ENCODE data around the gene CNBD2. TPM values are rescaled to one million over a fixed set of nuclear protein-coding genes. Genes with fewer than 3 reads are reported as not detected.
A peak's percentile ranks its signal among the peaks of the same experiment; 100 is the strongest.
"Not testable (repeated sequence)": the region's sequence is repeated elsewhere in the genome, so short reads cannot be mapped to it uniquely, and the experiment has no call there.

The CNBD2 gene
- total RNA-seq (2014; rRNA removed; shearing (Covaris generic)) = 3.7 and 7.1 TPM in 2 replicates
- 9.7 and 19.6 TPM in 2 replicates for polyA plus RNA-seq (2014; cell fraction: nucleus; rRNA removed)

DNA sequence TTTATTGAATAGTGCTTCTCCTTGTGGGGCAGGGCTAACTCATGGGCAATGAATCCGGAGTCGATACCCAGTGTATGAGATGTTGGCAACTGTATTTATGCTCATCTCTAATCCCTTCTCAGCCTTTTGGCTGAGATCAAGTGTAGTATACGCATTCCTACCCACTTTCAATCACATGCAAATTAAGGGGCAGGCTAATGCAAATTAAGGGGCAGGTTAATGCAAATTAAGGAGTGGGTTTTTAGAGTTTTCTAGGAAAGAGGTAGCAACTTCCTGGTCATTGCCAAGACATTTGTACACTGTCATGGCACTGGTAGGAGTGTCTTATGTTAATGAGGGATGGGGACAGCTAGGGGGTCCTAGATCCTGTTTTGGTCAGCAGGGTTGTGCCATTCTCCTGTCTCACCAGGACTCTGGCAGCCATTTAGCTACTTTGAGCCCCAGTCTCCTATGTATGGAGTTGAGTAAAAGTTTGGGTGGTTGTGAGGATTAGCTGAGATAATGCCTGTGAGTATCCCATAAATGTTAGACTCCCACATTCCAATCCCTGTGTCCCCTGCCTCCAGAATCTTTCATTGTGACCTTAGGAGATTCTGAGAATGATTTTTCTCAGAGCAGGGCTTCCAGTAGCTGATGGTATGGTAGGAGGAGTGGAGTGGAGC lies at the start of gene CNBD2:
CNBD2 (plus strand) TSS at position 612 of the 662 bp plus-strand sequence. CDS start 173 bp downstream, outside the sequence.
- no peak for DNase-seq (ENCODE audit: extremely low read depth, low read depth)

DNA sequence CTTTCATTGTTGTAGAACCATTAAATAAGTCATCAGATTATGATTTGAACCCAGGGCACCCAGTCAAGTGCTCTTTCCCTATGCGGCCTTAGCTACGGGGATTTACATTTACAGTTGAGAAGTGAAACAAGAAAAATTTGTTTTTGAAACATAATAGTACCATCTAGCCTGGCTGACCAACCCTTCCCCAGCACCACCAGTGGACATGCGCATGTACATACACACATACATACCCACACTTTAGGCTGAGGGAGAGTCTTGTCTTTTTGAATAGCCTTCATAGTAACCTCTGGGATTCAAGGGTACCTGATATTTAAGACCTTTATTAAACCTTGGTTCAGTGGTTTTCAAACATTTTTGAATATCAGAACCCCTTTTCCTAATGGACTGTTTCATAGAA lies 47.9 kb upstream of the CNBD2 start:
- DNase-seq (ENCODE audit: extremely low read depth, low read depth) = no peak

DNA sequence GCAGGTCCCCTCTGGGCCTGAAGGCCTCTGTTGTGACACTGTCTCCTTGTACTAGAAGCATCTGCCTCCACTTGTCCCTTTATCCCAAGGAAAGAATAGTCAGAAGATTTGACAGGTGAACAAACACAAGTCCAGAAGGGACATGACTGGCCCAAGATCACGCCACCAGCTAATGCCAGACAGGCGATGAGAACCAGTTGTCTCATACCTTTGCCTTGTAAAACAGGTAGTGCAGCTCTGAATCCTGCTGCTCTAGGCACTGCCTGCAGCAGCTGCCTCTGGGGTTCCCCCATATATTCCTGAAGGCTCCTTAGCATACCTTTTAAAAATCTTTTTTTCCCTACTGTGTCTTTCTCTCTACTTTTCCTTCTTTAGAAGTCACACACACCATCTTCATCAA lies 39.1 kb upstream of the CNBD2 start:
- no peak for DNase-seq (ENCODE audit: extremely low read depth, low read depth)

DNA sequence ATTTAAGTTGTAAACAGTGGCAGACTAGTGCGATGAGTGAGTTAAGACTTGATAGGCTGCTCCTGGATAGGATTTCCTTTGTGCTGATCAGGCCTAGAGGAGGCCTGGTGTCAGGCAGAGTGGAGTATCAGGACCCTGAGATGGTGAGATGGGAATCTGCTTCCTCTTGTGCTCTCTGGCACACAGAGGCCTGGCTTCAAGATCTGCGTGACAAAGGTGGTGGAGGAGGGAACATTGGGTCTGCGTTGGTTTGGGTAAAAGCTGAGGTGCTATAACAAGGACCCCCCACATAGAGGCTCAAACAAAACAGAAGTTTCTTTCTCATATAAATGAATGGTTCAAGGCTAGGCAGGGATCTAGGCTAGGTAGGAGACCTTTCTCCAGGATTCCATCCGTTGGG lies 34.3 kb upstream of the CNBD2 start:
- no peak for DNase-seq (ENCODE audit: extremely low read depth, low read depth)

DNA sequence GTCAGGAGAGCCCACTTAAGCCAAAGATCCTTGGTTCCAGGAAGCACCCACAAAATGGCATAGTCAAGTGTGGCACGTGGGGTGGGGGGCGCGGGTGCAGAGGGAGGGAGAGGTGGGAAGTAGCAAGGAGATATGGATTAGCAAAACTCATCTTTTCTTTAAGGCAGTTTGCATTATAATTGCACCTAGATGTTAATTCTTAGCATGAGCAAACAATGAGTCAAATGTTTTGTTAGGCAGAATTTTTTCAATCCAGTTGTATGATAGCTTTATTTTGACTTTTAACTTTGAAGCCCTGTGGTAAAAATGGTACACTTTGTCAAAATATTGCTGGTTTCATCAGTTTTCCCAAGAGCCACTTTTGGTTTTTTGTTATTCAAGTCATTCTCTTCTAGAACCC lies 29.1 kb upstream of the CNBD2 start:
- no peak for DNase-seq (ENCODE audit: extremely low read depth, low read depth)

DNA sequence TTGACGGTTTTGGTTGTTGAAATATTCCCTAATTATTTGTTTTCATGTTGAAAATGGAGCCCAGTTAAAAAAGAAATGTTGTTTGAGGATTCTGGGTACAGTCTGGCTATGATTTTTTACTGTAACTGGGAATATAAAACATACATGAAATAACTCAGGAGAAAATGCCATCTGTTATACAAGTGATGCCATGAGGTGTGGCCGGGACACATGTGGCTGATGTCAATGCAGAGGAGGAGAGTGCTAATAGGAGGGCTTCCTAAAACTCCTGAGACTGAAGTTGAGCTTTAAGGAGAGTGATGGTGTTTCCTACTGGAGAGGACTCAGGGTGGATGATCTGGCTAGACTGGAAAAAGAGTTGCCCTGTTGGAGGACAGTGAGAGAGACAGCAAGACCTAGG lies 26.8 kb upstream of the CNBD2 start:
- DNase-seq (ENCODE audit: extremely low read depth, low read depth) = no peak

DNA sequence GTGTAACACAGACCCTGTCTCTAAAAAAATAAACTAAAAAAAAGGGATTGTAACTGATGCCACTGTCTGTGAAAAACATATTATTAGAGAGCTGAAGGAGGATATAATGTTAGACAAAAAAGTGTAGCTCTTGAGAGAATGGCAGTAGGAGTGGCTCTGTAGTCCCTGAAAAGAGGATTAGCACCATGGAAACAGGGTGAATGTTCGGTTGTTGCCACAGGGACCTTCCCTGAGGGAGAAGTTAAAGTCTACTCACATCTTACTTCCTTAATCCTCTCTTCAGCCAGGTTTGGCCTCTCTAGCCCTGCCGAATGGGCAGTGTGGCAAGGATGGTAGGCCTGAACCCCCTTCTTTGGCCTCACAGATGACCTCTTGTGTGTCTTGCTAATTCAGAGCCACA lies 26.1 kb upstream of the CNBD2 start:
- no peak for DNase-seq (ENCODE audit: extremely low read depth, low read depth)

DNA sequence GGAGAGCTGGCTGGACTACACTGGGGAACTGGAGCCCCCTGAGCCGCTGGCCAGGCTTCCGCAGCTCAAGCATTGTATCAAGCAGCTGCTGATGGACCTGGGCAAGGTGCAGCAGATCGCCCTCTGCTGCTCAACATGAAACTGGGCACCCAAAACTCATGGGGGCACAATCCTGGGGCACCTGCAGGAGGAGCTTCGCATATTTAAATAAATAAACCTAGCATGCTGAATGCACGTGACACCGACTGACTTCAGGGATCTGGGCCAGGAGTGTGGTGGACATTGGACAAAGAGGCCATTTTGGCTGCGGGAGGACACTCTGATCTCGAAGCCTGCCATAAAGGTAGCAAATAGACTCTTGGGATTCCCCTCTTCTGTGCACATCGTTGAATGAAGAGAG lies 20.9 kb upstream of the CNBD2 start:
- peak; percentile 29 for DNase-seq (ENCODE audit: extremely low read depth, low read depth)

DNA sequence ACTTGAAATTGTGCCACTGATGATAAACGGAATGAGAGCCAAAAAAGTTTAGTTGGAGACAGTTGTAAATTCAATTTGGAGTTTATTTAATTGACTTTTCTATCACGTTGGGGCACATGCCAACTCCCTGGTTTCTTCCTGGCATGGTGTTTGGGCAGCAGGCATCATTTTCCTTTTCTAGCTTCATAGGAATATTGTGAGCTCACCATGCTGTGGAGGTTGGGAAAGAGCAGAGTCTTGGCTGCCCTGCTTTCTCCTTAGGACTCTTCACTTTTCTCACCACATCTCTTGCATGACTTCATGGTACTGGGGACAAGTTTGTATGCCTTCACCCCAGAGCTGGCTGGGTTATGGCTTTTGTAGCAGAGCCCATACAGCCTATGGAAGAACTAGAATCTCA lies 20.5 kb upstream of the CNBD2 start:
- DNase-seq (ENCODE audit: extremely low read depth, low read depth) = no peak

DNA sequence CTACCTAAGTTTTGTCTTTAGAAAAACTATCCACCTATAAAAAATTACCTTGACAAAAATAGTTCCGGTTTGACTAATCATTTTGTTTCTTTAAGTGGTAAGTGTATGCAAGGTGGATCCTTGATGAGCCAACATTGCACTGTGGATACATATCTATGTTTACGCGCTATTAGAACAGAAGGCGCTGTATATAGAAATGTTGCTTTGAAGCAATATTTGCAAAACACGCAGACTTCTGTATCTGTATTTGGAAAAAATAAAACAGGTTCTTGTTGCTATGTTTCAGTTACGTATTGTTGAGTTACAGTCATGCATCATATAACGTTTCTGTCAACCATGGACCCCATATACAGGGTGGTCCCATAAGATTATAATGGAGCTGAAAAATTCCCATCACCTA lies 18.3 kb upstream of the CNBD2 start:
- DNase-seq (ENCODE audit: extremely low read depth, low read depth) = no peak

DNA sequence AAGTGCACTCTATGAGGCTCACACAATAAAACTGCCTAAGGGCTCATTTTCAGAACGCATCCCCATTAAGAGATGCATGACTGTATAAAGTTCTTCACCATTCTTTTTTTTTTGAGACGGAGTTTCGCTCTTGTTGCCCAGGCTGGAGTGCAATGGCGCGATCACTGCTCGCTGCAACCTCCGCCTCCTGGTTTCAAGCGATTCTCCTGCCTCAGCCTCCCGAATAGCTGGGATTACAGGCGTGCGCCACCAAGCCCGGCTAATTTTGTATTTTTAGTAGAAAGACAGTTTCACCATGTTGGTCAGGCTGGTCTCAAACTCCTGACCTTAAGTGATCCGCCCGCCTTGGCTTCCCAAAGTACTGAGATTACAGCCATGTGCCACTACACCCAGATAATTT lies 16.3 kb upstream of the CNBD2 start:
- DNase-seq (ENCODE audit: extremely low read depth, low read depth) = not testable (repeated sequence)

DNA sequence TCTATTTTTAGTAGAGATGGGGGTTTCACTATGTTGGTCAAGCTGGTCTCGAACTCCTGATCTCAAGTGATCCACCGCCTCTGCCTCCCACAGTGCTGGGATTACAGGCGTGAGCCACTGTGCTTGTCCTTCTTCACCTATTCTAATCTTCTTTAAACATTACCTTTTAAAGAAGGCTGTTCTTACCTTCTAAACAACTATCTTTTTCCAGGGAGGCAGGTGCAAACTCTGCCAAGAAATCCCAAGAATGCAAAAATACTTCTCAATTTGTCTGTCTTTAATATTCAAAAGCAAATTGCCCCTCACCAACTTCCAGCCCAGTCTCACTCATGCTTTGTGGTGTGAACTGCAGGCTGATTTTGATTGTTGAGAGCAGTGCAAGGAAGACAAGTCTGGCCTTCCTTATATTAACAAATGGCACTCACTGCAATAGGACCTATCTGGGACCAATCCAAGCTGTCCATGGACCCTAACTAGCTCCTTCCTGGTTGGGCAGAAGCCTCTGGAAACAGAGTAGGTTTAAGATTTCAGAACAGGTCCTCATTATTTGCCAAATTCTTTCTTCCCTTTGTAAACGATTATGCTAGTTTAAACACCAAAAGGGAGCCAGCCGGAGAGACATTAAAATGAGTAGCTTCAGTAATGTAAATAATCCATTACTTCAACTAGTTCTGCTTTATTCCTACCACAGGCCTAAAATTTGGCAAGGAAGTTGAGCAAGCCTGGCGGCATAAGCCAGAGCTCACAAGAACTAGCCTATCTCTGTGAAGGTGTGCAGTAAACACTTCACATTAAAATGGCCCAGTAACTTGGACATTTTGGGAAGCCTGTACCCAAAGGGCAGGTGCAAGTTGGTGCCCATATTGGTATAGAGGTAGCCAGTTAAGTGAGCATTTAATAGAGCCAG lies 15.7 kb upstream of the CNBD2 start:
- peak; percentile 19 for DNase-seq (ENCODE audit: extremely low read depth, low read depth)

DNA sequence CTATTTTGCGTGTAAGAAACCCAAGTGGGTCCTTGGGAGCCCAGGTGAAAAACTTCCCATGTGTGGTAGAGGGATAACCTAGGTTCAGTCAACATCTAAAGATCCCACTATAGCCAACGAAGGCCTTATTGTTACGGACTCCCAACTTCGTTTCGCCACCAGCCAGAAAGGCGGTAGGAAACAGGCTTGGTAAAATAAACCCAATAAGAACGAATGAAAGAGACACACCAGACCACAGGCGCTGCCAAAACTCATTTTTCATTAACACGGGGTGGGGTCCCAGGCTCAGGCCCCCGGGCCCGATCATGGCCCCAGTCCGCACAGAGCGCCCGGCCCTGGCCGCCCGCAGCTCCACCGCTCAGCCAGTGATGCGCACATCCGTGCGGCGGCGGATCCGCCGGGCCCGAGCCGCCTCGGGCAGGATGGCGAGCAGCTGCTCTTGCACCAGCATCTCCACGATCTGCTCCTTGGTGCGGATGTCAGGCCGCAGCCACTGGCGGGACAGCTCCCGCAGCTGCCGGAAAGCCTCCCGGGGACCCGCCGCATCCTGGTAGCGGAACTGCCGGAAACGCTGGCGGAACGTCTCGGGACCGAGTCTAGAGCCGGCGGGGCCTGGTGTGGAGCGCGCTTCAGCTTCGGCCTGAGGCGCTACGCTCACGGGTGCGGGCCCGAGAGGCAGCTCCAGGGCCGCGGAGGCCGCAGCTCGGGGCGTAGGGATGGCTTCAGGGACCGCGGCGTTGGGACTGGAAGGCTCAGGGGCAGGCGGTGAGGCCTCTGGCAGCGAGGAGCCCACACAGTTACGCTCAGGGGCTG lies 14.8 kb upstream of the CNBD2 start:
- peak; percentile 11 for DNase-seq (ENCODE audit: extremely low read depth, low read depth)

DNA sequence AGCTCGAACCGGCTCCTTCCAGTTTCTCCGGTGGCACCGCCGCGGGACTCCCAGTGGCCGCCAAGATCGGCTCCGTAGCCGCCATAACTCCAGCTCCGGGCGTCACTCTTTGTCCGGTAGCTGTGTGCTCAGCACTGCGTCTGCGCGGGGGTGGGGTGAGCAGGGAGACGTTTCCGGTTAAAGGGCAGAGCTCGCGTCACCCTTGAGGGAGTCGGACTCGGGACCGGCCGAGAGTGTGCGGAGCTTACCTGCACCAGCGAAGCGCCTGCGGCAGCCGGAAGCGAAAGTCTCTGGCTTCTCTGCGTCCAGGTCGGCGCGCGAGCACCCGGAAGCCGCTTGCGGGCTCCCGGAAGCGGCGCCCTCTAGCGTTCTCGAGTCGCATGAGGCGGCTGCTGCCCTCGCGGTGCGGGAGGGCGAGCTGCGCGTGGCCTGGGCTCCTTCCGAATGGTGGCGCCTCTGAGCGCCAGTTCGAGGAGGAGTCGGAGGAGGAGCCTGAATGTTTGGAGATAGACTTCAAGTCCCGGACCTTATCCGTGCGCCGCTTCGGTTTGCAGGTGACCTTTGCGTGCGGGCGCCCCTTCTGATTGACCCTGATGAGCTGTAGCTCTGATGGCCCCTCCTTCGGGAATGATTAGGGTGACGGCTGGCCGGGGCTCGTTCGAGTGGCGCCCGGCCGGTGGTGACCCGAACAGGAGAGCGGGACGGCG lies 14.0 kb upstream of the CNBD2 start, which contains the start of gene SCAND1:
SCAND1 (minus strand) TSS at position 303 of the 707 bp plus-strand sequence; CDS start at position 85, 218 bp downstream.
- peak; percentile 98 for DNase-seq (ENCODE audit: extremely low read depth, low read depth)

DNA sequence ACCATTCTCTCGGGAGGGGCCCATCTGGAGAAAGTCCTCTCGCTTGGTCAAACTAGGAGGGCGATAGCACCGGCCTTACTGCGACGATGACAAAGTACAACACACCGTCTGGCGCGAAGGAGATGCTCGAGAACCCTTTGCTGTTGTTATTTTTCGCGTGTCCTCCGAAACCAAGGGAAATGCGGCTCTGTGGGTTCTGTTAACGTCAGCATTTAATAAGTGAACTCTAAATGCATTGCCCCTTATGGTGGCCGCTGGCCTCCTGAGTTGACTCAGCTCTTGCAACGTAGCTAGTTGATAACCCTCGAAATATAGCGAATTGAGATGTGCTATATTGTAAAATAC lies 13.5 kb upstream of the CNBD2 start:
- DNase-seq (ENCODE audit: extremely low read depth, low read depth) = no peak

DNA sequence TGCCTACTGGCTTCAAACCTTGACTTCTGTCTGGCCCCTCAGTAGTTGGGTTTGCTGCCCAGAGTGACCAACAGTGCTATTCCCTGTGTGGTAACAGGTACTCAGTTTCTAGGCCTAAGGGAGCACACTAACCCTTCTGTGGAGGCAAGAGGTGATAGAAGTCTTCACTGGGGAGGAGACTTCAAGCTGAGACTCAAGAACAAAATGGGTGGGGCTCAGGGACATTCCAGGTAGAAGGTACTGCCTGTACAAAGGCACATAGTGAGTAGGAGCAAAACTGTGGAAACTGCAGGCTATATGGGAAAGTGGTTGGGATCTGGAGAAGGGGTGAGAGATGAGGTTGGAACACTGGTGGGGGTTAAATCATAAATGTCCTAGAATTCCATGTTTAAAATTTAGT lies 11.8 kb upstream of the CNBD2 start:
- no peak for DNase-seq (ENCODE audit: extremely low read depth, low read depth)

DNA sequence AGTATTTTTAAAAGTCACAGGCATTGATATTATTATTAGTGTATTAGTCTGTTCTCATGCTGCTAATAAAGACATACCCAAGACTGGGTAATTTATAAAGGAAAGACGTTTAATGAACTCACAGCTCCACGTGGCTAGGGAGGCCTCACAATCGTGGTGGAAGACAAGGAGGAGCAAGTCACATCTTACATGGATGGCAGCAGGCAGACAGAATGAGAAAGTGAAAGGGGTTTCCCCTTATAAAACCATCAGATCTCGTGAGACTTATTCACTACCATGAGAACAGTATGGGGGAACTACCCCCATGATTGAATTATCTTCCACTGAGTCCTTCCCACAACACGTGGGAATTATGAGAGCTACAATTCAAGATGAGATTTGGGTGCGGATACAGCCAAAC lies 9.1 kb upstream of the CNBD2 start:
- not testable (repeated sequence) for DNase-seq (ENCODE audit: extremely low read depth, low read depth)

DNA sequence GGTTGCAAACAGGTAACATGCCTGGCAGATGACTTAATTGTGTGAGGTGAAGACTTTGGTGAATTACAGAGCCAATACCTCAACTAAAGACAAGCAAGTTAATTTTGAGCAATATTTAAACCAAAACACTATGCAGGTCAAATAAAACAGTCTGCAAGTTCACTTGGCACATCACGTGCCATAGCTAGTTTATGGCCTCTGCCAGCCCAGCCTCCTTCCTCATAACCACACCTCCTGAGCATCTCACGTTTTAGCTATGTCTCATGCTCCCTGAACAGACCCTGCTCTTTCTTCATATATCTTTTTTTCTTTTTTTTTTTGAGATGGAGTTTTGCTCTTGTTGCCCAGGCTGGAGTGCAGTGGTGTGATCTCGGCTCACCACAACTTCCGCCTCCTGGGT lies 4.5 kb upstream of the CNBD2 start:
- no peak for DNase-seq (ENCODE audit: extremely low read depth, low read depth)

DNA sequence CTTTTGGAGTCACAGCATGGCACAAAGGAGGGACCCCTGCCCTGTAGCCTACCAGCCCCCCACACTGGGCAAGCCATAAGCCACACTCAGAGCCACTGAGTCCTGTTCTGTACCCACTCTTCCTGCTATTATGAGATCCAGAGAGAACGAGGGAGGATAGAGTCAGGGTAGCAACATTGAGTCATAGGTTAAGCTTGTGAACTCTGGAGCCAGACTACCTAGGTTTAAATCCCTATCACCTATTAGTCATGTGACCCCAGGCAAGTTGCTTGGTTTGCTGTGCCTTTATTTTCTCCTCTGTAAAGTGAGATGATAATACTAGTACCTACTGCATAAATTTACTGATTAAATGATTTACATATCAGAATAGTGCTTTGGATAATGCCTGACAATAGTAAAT lies 540 bp downstream of the CNBD2 start:
- DNase-seq (ENCODE audit: extremely low read depth, low read depth) = no peak

DNA sequence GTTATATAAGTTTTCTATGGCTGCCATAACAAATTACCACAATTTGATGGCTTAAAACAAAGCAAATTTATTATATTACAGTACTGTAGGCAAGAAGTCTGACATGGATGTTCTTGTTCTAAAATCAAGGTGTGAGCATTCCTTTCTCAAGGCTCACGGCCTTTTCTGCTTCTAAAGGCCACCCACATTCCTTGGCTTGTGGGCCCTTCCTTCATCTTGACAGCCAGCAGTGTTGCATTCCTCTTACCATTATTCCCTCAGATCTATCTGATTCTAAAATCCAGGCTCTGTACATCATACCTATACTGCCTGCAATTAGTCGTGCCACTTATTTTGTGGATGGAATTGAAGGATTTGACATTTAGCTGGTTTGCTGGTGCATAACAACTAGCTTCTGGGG lies 3.6 kb downstream of the CNBD2 start:
- no peak for DNase-seq (ENCODE audit: extremely low read depth, low read depth)

Data from NCI-H460 (cell line).